ENCODE measurements around the gene POM121L2.
"Not testable (repeated sequence)": the region's sequence is repeated elsewhere in the genome, so short reads cannot be mapped to it uniquely, and the experiment has no call there.

The POM121L2 gene

DNA sequence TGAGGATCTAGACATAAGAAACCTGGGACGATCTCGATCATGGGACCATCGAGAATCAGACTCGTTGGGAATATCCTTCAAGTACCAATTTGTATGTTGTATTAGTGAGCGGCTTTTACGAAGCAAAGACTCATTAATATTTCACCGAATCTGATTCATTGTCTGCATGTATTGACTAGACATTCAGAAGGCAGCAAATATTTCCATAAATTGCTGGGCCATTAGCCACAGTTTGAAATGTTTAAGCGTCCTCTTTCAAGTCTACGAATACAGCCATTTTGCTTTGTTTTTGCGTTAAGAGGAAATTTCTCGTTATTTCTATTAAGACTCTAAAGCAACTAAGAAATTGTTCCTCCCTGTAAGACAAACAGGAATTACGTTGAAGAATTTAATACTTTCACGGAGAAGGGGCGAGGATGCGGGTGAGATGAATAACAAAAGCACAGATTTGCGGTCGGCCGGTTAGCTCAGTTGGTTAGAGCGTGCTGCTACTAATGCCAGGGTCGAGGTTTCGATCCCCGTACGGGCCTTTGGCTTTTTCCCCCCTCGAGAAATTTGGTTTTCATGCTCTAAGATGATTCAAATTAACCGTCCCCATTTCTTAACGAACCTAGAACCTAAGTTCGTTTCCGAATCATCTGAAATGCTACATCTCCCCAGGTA, 18.5 kb downstream of the POM121L2 start:
- no peak for DNase-seq (ENCODE audit: low read depth)

DNA sequence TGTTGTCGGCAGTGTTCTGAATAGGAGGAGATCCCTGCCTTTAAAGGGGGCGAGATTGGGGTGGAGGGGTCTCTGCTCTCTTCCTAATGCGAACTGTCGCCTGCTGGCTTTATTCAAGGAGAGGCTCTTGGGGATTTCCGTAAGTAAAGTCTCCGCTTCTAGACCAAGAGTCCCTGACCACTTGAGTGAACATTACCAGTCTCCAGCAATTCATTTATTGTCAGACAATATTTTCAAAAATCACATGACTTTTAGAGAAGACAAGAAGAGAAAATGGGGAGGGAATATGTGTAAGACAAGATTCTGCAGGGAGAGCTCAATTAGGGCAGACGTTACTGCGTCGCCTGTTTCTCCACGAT, 21.2 kb downstream of the POM121L2 start:
- no peak for DNase-seq (ENCODE audit: low read depth)

DNA sequence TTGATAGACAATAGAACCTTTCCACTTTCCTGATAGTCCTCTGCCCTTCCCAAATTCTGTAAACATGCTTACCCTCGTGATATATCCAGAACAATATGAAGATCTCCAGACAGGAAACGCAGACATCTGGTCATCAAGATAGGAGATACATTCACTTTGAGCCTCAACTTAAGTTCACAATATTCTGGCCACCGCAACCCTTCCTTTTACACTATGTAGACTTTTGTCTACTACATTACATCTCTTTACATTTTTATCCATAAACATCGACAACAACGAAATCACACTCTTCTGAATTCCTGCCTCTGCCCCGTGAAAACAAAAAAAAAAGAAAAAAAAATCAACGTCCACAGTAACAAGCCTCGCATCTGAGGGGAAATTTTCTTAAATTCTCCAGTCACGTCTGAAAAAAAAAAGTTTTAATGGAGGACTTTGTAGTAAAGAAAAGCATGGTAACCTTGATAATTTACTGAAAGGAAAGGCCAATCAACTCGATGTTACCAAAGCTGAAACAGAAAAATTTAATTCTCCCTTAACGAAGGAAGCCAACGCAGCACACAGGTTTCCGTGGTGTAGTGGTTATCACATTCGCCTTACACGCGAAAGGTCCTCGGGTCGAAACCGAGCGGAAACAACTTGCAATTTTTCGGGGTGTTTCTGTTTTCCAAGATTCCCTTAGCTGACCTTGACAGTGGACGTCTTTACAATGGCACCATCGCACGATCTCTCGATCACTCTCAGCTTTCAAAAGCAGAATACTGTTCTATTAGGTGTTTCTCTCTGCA, 21.8 kb downstream of the POM121L2 start:
- no peak for DNase-seq (ENCODE audit: low read depth)

DNA sequence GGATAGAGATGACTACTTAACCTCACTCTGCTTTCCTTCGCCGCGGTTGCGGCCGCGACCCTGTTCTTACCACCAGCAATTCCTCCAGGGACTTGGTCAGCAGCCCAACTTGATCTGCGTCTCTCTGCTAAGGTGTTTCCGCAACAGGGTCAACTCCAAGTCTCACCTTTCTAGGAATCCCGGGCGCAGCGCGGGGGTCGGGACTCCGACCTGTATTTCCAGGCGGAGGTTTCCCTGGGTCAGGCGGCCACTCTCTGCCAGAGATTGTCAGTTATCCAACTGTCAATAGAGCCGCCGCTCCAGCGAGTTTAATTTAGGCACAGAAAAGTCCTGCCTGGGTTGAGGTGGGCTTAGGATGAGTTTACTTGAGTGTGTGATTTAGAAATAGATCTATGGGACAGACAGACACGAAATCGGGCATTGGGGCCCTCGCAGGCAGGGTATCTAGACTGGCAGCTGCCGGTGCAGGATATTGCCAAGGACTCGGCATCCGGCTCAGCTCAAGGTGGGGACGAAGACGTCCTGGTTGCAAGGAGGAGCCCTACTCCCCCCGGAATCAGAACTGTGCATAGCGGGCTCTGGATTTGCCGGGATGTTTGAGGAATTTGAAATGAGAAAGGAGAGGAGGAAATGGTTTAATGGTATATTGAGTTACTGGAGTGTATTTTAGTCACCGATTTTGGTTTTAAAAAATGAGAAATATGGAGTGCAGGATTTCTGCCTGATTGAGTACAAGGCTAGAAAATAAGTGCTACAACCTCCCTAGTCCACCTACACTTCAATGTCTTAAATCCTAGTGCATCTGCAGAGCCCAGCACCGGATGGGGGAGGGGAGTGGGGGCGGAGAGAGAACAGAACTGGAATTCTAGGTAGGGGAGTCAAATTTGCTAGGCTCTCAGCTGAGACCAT, 23.7 kb downstream of the POM121L2 start:
- DNase-seq (ENCODE audit: low read depth): no peak

DNA sequence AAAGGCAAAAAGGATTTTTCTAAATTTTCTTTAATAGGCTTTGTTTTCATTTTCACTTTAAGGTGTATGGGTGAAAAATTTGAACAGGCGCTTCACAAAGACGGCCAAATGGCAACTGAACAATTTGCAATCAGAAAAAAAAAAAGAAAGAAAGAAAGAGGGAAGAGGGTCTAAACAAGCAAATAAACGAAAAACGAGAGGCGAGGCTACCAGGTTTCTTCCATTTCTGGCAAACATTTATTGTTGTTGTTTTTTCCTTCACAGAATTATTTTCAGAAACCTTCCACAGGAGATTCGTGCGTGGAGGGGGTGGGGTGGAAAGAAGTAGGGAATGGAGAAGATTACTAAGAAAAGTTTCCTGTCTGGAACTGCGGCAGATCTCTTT, 24.3 kb downstream of the POM121L2 start:
- DNase-seq (ENCODE audit: low read depth): no peak

GRCh38 chr6:27286141-27286540, 25.9 kb downstream of the POM121L2 start:
- DNase-seq (ENCODE audit: low read depth): no peak

DNA sequence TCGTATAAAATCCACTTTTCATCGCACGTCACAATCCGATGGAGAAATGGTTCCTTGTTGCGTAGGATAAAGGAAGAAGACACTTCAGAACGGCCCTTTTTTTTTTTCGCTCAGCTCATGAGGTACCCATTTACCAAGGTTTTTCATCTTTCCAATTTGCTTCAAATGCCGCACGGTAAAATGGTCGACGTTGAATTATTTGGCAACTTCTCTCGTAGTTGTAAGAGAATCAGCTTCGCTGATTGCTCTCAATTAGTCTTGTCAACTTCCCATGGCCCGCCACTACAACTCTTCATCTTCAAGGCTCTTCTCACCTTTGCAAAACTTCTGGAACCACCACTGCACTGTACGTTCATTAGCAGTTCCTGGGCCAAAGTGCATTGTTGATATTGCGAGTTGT, 28.8 kb downstream of the POM121L2 start:
- DNase-seq (ENCODE audit: low read depth): no peak

DNA sequence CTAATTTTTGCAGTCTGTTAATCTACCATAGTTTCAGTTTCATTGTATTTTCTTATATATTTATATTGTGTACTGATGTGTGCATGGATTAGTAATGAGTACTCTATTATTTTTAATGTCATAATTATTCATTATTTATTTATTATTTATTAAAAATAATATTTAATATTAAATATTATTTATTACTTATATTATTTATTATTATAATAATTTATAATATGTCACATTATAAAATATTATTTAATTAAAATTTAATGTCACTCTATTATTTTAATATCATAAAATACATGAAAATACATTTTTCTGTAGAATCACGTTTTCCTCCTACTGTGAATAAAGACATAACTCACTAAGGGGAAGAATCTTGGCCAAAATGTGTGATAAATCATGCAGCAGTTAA, 30.5 kb downstream of the POM121L2 start:
- no peak for DNase-seq (ENCODE audit: low read depth)

GRCh38 chr6:27281105-27281539, 31.0 kb downstream of the POM121L2 start:
- no peak for DNase-seq (ENCODE audit: low read depth)

GRCh38 chr6:27280540-27281000, 31.5 kb downstream of the POM121L2 start:
- DNase-seq (ENCODE audit: low read depth): no peak

- no peak for DNase-seq (ENCODE audit: low read depth)
These were observed 32.0 kb downstream of the POM121L2 start for GRCh38 chr6:27280064-27280539.

DNA sequence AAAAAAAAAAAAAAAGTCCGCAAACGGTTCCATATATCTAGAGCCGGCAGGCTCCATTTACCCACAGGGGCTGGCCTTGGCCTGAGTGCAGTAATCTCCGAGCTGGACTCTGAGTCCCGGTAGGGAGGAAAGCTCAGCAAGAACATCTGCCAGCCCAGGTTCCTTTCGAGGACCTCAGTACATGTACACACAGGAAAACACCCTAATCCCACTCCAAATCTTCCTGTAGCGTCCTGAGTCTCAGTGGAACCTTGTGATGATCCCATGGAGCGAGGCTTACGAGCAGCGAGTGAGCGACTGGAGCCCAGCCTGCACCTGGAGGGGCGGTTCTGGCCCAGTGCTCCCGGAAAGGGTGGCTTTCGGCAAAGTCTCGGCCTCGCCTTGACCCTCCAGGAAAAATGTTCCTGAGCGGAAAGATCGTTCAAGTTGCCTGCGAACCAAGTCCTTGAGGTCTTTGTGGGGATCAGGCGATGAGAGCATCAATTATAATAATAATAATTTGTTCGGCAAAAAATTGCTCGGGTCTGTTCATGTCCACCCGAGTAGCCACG, 32.5 kb downstream of the POM121L2 start:
- no peak for DNase-seq (ENCODE audit: low read depth)

GRCh38 chr6:27275025-27275956, 36.8 kb downstream of the POM121L2 start:
- no peak for DNase-seq (ENCODE audit: low read depth)

DNA sequence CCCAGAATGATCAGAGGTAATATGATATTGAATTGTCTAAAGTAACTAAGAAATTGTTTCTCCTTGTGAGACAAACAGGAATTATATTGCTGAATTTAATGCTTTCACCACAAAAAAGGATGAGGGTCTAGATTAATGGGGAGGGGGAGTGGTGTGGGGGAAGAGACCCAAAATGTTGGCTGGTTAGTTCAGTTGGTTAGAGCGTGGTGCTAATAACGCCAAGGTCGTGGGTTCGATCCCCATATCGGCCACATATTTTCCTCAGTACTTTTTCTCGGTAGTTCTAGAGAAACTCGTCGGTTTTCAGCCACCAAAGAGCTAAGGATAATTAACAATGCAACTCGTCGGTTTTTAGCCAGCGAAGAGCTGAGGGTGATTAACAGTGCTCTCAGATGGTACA, 38.3 kb downstream of the POM121L2 start:
- no peak for DNase-seq (ENCODE audit: low read depth)

DNA sequence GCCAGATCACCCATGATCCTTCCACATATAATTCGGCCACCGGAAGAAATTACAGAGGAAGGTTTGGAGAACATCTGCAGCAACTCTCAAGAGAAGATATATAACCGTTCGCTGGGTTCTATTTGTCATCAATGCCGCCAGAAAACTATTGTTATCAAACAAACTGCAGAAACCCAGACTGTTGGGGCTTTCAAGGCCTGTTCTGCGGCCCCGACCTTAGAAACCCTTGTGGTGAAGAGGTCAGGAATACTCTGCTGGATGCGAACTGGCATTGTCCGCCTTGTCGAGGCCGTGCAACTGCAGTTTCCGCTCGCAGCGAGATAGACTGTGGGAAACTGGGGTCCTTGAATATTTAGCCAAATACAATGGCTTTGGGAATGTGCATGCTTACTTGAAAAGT, 43.3 kb downstream of the POM121L2 start:
- DNase-seq (ENCODE audit: low read depth): no peak

DNA sequence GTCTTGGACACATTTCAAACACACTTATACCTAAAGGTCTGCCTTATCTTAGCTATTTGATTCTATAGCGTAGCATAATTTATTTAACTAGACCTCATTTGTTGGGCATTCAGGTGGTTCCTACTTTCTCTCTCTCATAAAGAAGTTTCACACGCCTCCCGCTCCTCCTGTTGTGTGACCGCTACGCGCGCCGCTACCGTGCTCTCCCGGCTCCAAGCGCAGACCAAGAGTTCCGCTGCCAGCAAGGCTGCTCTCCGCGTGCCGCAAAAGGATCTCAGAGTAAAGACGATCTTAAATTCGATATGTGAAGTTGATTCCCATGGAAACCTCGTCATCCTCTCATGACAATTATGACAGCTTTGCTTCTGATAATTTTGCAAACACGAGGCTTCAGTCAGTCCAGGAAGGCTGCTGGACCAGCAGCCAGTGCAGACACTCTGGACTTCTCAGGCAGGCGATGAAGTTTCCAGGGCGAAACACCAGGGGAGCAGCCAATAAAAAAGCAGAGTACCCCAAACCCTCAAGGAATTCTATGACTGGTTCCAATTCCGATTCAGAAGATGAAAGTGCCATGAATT, 44.1 kb downstream of the POM121L2 start:
- no peak for DNase-seq (ENCODE audit: low read depth)

GRCh38 chr6:27267003-27267402, 45.1 kb downstream of the POM121L2 start:
- not testable (repeated sequence) for DNase-seq (ENCODE audit: low read depth)

DNA sequence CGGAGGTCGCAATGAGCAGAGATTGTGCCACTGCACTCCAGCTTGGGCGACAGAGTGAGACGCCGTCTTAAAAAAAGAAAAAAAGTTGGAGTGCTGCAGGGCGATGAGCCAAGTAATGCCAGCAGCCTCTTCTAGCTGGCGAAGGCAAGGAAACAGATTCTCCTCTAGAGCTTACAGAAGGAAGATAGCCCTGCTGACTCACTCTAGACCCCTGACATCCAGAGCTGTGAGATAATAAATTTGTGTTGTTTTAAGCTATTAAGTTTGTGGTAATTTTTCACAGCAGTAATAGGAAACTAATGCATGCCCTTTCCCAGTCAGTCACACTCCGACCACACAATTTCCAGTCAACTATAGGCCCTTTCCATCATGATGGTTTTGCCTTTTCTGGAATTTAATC, 48.2 kb downstream of the POM121L2 start:
- DNase-seq (ENCODE audit: low read depth): no peak

GRCh38 chr6:27260836-27261375, 51.2 kb downstream of the POM121L2 start:
- DNase-seq (ENCODE audit: low read depth): no peak

DNA sequence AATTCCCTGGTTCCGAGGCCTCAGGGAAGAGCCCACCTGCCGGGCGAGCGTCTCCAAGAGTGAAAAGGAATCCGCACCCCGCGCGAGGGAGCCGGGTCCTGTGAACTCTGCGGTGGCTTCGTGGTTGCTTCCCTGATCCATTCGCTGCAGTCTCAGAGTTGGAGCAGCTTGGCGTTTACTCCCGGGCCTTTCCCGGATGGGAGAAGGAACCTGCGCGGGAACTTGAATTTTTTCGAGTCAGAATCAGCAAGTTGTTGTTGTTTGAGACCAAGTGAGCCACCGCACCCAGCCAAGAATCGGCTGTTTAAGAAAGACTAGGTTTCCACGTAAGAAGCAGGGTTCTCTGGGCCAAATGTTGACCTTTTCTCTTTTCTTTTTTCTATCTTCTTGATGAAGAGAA, 51.7 kb downstream of the POM121L2 start:
- DNase-seq (ENCODE audit: low read depth): no peak

Measured in T follicular helper cell (primary cell).